Vagina (tissue), 2 donors: Measurements from ENCODE around the gene NUP205. TPM values are rescaled to one million over a fixed set of nuclear protein-coding genes. Genes with fewer than 3 reads are reported as not detected.

Experiments used
- DNase-seq, 2 donors: peaks; one replicate each; pipeline ENCODE4 v3.0.0-alpha.2; 2017; ENCODE audit errors: extremely low spot score in 2 of 2
- H3K27ac ChIP-seq: fragments of 200-600 bp; sonication (generic); one replicate; pipeline ENCODE4 v1.5.1; 2019
- H3K27me3 ChIP-seq: fragments of 200-600 bp; sonication (generic); one replicate; pipeline ENCODE4 v1.5.1; 2019
- H3K36me3 ChIP-seq, 2 donors: fragments of 200-600 bp; sonication (generic); one replicate each; pipeline ENCODE4 v1.5.1; 2017 to 2019
- H3K4me1 ChIP-seq: fragments of 200-600 bp; sonication (generic); one replicate; pipeline ENCODE4 v1.5.1; 2019
- H3K4me3 ChIP-seq, 2 donors: fragments of 200-600 bp; sonication (generic); 1 replicate in 1 of 2; 2 replicates in 1 of 2; pipeline ENCODE4 v1.5.1; 2016 to 2019
- H3K9me3 ChIP-seq: fragments of 200-600 bp; sonication (generic); one replicate; pipeline ENCODE4 v1.5.1; 2019
- CTCF ChIP-seq, 3 experiments: fragments of 450-650 bp in 2 of 3; fragments of 200-600 bp in 1 of 3; sonication (generic) in 1 of 3; IDR thresholded peaks; one replicate each; pipeline ENCODE4 v1.5.1; 2017 to 2019; ENCODE audit warnings: antibody characterized with exemption in 3 of 3, mild to moderate bottlenecking in 2 of 3, moderate library complexity in 2 of 3
- POLR2A ChIP-seq, 2 donors: fragments of 450-650 bp; IDR thresholded peaks; one replicate each; pipeline ENCODE4 v1.6.1; 2017; ENCODE audit warnings: antibody characterized with exemption in 2 of 2, mild to moderate bottlenecking in 2 of 2, moderate library complexity in 2 of 2
- POLR2AphosphoS5 ChIP-seq, 2 donors: sonication (generic); formaldehyde crosslinking; IDR thresholded peaks; one replicate each; pipeline ENCODE4 v1.9.0; 2017; ENCODE audit warnings: antibody characterized with exemption in 2 of 2, mild to moderate bottlenecking in 2 of 2, low read depth in 1 of 2; ENCODE audit not compliant: insufficient read depth in 1 of 2
- intact Hi-C: fragments of 100-400 bp; cut with DNase I; formaldehyde crosslinking; loops from one replicate; pipeline ENCODE4 v1.15.1; 2023
- total RNA-seq: library from RNA; depleted of rRNA; stranded (reverse); fragments of >200 nt; gene quantifications from one replicate; pipeline ENCODE4 v1.2.3, GENCODE V29; 2016

Gene NUP205
- total RNA-seq, 1 donor from 2014 or later: 28.2 TPM

DNA sequence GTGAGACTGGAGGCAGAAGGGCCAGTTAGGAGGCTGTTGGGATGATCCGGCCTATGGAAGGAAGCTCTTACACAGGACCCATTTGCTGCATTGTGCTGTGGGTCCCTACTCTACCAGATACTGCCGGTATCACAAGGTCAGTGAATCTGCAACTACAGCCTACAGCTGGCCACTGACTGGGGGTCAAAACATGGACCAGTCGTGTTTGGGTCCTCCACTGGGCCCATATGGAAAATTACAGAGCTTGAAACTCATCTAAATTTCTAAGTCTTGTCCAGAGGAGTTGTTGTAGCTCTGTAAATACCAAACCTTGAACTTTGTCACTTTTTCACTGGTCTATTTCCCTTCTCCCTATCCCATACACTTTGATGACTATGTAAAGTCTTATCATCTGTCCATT lies 5.6 kb upstream of the NUP205 start:
- Histone ChIP-seq H3K9me3 (no peaks in the 10 kb centered on the region), H3K4me3 (no peak overlapping the region), H3K36me3 (no peaks in the 10 kb centered on the region), H3K27ac (no peak overlapping the region), H3K4me1 (no peaks in the 10 kb centered on the region), H3K27me3 (no peaks in the 10 kb centered on the region)
- intact Hi-C loops: no loop called here
- no peak for DNase-seq
- TF ChIP-seq POLR2AphosphoS5 (IDR thresholded peaks at IDR 0.05; ENCODE audit: insufficient read depth in 1 of 2, low read depth in 1 of 2): no peak
- TF ChIP-seq CTCF (IDR thresholded peaks at IDR 0.05): no peak
- no peak for TF ChIP-seq POLR2A (IDR thresholded peaks at IDR 0.05)

DNA sequence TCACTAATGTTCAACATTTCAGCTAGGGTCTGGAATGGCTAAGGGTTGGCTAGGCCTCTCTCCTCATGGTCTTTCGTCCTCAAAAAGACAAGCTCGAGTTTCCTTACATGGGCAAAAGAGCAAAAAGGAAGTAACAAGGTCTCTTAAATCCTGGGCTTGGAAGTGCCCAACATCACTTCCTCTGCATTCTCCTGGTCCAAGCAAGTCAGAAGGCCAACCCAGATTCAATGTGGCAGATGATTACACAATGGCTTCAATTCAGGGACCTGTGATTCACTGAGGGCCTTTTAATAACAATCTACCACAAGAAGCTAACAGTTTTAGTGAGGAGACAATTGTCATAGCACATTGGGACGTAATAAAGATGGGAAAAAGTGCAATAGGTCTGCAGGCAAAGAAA lies 4.4 kb upstream of the NUP205 start:
- no peak for DNase-seq
- no peak for TF ChIP-seq CTCF (IDR thresholded peaks at IDR 0.05)
- TF ChIP-seq POLR2A (IDR thresholded peaks at IDR 0.05): no peak
- TF ChIP-seq POLR2AphosphoS5 (IDR thresholded peaks at IDR 0.05; ENCODE audit: insufficient read depth in 1 of 2, low read depth in 1 of 2): no peak
- intact Hi-C loops: no loop called here
- Histone ChIP-seq H3K4me1 (no peaks in the 10 kb centered on the region), H3K4me3 (no peak overlapping the region), H3K36me3 (no peaks in the 10 kb centered on the region), H3K27ac (no peak overlapping the region), H3K27me3 (no peaks in the 10 kb centered on the region), H3K9me3 (no peaks in the 10 kb centered on the region)

GRCh38 chr7:135558337-135558767 lies 635 bp downstream of the NUP205 start:
- Histone ChIP-seq H3K27me3 (no peaks in the 10 kb centered on the region), H3K9me3 (no peaks in the 10 kb centered on the region), H3K4me3 (peak overlapping the region; percentile 75 to 95), H3K4me1 (peaks cover 18% of the 10 kb centered on the region), H3K27ac (peak overlapping the region; percentile 94), H3K36me3 (no peaks in the 10 kb centered on the region)
- intact Hi-C loops: no loop called here
- no peak for DNase-seq
- TF ChIP-seq CTCF (IDR thresholded peaks at IDR 0.05) (peak in 2 of 3 experiments; percentile 28 to 52), POLR2A (IDR thresholded peaks at IDR 0.05) (no peak)

- TF ChIP-seq CTCF (IDR thresholded peaks at IDR 0.05) (no peak), POLR2A (IDR thresholded peaks at IDR 0.05) (no peak), POLR2AphosphoS5 (IDR thresholded peaks at IDR 0.05; ENCODE audit: insufficient read depth in 1 of 2, low read depth in 1 of 2) (no peak)
- Histone ChIP-seq H3K36me3 (no peaks in the 10 kb centered on the region), H3K4me3 (peak overlapping the region; percentile 75 to 95), H3K27ac (peak overlapping the region; percentile 94), H3K27me3 (no peaks in the 10 kb centered on the region), H3K9me3 (no peaks in the 10 kb centered on the region), H3K4me1 (peaks cover 18% of the 10 kb centered on the region)
- intact Hi-C loops: no loop called here
- DNase-seq: no peak
Measured at GRCh38 chr7:135558881-135559280, 1.2 kb downstream of the NUP205 start.

DNA sequence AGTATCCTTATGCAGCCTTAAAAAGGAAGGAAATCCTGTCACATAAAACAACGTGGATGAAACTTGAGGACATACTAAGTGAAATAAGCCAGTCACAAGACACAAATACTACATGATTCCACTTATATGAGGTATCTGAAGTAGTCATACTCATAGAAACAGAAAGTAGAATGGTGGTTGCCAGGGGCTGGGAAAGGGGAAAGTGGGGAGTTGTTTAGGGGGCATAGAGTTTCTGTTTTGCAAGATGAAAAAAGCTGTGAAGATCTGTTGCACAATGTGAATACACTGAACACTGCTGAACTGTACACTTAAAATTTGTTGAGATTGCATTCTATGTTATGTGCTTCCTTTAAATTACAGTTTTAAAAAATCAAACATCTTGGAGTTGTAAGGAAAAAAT lies 2.9 kb downstream of the NUP205 start:
- peaks cover 18% of the 10 kb centered on the region for H3K4me1 ChIP-seq
- intact Hi-C loops: loop anchor here (5.0 kb wide), 1 partner anchor 278 kb away; no protein-coding TSS in a partner anchor
- TF ChIP-seq CTCF (IDR thresholded peaks at IDR 0.05) (no peak), POLR2A (IDR thresholded peaks at IDR 0.05) (no peak), POLR2AphosphoS5 (IDR thresholded peaks at IDR 0.05; ENCODE audit: insufficient read depth in 1 of 2, low read depth in 1 of 2) (no peak)
- H3K27me3 ChIP-seq: no peaks in the 10 kb centered on the region
- H3K4me3 ChIP-seq: no peak overlapping the region
- H3K36me3 ChIP-seq: no peaks in the 10 kb centered on the region
- H3K27ac ChIP-seq: no peak overlapping the region
- DNase-seq: no peak
- no peaks in the 10 kb centered on the region for H3K9me3 ChIP-seq
